ENCODE data around the gene FAHD2A.

GRCh38 chr2:95383635-95384027 is 18.9 kb upstream of the FAHD2A start:
- no peak for TF ChIP-seq CTCF (IDR thresholded peaks at IDR 0.05)
- TF ChIP-seq POLR2A (IDR thresholded peaks at IDR 0.05) = no peak

All from Peyer's patch (tissue), 4 donors.